Forelimb muscle (tissue), 1 donor: ENCODE measurements around the gene CSTPP1. TPM values are rescaled to one million over a fixed set of nuclear protein-coding genes. Genes with fewer than 3 reads are reported as not detected.

Experiments
- DNase-seq: peaks from one replicate; pipeline ENCODE4 v3.0.0-alpha.2; 2013; ENCODE audit warnings: low read depth
- polyA plus RNA-seq: library from polyadenylated mRNA; unstranded; fragments of 120-200 nt; gene quantifications from one replicate; pipeline ENCODE4 v1.2.1, GENCODE V29; 2013; ENCODE audit not compliant: insufficient read length

CSTPP1 gene
- polyA plus RNA-seq, 1 donor, result 20.0 TPM

DNA sequence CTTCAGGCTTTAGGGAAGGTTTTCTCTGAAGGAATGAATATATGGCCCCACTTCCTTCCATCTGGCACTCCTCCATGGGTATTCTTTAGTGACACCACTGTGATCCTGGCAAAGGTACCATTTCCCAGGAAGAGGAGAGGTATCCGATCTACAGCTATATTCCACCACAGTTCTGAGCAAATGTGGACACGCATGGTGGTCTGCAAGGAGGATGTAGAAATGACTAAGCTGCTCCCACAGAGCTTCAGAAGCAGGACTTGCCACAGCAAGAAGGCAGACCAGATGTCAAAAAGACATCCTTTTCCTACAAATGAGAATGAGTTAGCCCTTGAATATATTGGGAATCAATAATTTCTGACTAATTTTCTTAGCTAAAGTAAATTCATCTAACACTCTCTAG, 194.6 kb downstream of the CSTPP1 start:
- no peak for DNase-seq

DNA sequence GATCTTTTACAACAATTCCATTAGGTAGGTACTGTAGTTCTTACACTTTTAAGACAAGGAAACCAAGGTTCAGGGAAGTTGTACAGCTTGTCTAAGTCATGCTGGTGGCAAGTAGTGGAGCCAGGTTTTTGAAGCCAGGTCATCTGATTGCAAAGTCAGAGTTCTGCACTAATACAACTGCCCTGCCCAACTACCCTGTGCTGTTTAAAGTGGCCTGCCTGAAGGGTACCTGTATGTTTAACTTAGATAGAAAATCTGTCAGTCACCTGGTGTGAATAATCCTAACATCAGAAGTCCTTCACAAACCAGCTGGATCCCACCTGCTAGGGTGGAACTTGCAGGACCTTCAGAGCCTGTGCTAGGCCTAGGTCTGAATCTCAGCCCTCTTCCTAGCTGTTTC, 195.9 kb downstream of the CSTPP1 start:
- no peak for DNase-seq

DNA sequence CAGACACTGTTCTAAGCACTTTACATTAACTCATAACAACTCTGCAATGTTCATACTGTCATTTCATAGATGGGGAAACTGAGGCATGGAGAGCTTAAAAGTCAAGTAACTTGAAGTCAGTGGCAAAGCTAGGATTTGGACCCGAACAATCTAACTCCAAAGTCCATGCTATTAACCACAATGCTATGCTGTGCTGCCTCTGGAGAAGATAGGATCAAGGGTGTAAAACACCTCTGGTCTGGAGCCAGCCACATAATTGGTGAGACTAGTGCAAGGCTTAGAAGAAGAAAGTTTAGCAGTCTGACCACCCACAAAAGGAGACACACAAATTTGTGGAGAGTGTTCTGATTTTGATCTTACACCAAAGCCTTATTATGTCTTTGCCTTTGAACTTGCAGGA, 196.4 kb downstream of the CSTPP1 start:
- DNase-seq, result no peak

DNA sequence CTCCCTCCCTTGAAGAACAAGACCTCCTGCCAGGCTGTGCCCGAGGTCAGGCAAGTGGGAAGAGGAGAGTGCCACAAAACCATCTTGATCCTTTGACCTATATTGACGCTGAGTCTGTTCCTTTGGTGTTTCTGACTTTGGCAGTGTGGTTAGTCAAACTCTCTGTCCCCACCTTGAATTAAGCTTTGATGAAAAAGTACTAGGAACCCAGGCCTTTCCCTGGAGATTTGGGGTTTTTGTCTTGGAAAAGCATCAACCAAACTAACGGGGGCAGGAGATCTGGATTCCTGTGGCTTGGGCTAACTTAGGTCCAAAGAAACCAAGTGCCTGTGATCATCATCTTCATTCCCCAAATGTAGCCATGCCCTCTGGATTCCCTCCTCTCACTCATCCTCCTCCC, 199.8 kb downstream of the CSTPP1 start:
- DNase-seq, result no peak

DNA sequence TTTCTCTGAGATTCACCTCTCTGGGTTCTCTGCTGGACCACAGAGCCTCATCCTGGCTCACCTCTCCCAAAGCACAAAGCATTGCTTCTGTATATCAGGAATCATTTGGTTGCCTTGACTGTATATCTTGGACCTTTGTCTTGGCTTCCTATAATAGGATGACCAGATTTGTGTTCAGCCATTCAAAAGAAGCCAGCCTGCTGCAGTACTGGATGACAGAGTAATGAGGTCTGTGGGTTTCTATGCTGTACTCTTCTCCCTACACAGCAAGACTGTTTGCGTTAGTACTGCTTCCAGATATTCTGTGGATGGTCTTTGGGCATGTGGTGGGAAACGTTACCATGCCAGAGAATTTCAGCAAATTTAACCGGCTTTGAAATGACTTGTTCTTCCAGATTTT, 200.4 kb downstream of the CSTPP1 start:
- DNase-seq, result no peak

DNA sequence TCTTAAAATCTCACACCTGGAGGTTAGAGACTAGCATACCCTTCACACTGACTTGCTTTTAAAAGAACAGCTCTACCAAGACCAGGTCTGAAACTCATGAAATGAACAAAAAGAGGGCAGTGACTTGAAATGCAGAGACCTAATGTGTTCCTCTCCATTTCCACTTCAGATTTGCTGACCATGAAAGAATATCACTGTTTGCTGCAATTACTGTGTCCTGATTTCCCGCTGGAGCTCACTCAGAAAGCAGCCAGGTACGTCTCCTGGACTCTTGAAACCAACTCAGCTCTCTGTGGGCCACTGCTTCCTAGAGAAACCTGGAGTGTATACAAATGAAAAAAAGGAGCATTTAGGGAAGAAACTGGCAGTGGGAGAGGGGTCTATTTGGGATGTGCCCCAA, 200.9 kb downstream of the CSTPP1 start:
- no peak for DNase-seq

DNA sequence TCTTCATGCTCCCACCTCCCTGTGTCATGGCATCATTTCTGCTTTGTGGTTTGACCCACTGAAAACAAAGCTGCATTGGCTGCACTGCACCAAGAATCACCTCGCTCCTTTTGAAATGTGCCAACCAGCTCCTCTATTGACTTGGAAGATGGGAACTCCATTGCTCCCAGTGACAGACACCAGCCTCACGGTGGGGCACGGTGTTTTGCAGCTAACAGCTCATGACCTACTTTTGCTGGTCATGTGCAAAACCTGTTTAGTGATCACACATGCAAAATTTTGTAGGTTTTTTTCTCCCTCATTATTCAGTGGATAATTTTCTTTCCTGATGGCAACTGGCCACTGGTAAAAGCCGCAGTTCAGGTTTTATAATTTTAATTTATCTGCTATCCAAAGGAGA, 203.3 kb downstream of the CSTPP1 start:
- DNase-seq, result no peak

DNA sequence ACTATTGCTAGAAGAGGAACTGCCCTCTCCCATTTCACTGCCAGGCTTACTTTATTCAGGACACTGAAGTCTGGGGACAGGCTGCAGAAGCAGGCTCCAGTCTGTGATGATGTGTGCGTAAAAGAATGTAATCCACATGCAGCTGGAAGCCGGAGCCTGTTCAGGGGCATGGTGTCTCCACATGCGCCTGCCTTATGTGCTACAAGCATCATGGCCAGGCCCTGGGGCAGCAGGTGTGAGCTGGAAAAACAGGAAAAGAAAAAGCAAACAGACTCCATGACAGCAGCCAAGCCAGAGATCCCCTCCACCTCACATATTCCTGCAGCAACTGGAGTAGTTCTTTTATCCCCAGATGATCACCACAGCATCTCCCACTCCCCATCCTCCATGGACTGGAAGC, 206.8 kb downstream of the CSTPP1 start:
- no peak for DNase-seq

DNA sequence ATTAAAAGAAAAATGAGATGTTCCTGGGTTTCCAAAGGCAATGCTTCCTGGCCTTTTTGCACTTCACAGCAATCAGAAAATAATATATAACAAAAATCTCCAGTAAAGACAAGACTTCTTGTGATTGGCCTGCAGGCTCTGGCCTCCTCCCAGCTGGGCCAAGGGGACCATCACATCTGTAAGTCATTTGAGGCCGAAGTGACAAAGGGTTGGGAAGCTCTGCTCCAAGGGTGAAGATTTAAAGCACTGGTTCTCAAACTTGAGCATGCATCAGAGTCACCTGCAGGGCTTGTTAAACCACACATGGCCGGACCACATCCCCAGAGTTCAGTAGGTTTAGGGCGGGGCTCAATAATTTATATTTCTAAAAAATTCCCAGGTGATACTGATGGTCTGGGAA, 208.0 kb downstream of the CSTPP1 start:
- DNase-seq, result no peak

DNA sequence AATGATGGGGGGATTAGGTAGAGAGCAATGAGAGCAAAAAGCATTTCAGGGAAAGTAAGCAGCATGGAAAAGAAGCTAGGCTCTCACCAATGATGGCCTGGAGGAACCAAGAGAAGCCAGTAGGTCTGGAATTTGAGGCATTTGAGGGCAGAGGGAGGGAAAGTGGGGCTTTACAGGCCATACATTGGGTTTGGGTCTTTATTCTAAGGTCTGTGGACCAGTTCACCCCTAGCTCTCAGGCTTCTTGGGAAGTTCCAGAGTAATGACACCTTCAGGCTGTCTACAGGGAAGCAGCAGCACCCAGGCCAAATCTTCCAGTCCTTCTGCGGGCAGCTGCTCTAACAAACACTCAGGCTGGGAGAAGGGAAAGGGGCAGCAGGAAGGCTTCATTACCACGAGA, 210.7 kb downstream of the CSTPP1 start:
- DNase-seq, result no peak

DNA sequence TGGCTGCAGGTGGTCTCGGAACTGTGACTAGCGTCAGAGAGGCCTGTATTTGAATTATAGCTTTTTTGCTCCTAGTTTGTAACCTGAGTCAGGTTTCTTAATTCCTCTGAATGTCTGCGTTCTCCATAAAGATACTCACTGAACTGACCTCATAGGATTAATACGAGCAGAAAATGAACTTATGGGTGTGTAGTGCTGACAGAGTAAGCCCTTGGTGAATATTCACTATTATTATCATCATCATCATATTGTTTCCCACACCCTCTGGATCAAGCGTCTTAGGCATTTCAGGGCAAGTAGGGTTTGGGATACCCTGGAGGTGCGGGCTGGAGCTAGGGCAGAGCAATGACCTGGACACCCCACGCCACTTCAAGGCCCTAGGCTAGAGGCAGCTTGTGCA, 211.1 kb downstream of the CSTPP1 start:
- no peak for DNase-seq

DNA sequence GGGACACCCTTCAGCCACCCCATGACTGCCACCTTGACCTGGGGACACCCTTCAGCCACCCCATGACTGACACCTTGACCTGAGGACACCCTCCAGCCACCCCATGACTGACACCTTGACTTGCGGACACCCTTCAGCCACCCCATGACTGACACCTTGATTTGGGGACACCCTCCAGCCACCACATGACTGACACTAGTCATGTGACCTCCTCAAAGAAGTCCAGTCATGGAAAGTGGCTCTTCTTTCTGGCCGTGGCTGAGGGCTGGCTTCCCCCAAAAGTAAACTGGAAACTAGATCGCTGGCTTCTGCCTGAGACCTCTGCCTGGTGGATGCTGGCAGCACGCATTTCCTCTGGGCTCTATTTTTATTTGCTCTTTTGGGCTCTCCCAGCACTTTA, 211.7 kb downstream of the CSTPP1 start:
- no peak for DNase-seq

DNA sequence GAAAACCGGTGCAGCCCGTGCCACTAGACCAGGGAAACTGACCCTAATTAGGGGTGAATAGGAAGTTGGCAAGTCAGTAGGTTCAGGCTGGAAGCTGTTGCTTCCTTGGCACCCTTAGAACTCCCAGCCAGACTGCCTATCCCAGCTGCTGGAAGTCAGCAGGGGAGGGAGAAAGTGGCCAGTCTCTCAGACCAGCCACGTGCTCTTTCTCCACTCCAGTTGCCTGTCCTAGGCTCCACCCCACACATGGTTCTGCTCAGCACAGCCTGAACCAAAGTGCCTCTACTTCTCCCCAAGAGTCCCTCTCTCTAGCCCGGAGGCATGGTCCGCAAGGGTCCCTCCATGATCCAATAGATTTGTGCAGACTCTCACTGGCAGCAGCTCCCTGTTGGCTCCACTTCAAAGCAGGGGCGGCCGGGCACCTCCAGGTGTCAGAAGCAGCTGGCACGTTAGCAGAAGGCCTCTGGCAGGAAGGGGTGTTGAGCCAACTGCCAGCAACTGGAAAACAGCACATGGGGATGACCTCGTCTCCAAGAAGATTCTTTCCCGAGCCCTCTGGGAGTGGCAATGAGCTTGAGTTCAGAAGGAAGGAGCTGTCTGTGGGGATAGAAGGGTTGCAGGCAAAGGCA, 212.5 kb downstream of the CSTPP1 start:
- DNase-seq, result no peak

DNA sequence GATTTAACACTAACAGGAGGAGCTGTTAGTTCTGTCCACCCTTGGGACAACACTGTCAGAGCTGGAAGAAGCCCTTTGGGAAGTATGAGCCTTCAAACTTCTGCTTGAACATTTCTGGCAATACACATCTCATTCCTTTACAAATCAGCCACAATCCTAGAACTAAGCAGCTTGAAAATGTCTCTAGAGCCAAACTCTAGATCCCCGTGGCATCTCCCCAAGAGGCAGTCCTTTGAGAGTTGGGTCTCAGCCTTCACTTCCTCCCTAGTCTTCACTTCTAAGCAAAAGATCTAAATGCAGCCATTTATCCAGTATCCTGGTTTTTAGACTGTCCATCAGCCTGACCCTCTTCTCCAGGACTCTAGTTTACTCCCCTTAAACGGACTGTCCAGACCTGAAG, 213.2 kb downstream of the CSTPP1 start:
- DNase-seq, result no peak

DNA sequence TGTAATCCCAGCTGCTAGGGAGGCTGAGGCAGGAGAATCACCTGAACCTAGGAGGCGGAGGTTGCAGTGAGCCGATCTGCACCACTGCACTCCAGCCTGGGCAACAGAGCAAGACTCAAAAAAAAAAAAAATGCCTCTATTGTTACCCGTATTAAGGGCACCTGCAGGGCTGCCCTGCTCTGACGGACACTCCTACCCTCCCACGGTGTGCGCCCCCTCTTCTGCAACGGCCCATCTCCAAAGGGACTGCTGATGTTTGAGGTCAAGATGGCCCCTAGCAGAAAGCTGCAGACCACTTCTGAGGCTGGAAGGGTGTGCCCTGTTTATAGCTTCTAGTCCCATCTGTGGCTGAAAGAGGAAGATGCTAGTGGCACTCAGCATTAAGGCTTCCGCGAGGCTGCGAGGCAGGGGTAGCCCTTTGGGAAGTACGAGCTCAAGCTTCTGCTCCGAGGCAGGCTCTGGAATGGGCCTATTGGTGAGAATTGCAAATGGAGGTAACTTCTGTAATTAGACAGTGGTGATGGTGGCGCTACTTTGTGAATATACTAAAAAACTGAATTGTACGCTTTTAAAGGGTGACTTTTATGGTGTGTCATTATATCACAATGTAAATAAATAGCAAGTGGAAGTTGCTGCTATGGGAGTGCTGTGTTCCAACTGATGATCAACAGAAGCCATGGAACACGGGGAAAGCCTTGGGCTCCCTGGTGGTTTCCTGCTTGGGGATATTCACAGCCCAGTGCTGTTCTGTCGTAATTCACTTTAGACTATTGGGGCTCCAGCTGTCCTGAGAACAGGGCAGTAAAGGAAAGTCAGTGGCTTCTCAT, 215.8 kb downstream of the CSTPP1 start:
- no peak for DNase-seq

DNA sequence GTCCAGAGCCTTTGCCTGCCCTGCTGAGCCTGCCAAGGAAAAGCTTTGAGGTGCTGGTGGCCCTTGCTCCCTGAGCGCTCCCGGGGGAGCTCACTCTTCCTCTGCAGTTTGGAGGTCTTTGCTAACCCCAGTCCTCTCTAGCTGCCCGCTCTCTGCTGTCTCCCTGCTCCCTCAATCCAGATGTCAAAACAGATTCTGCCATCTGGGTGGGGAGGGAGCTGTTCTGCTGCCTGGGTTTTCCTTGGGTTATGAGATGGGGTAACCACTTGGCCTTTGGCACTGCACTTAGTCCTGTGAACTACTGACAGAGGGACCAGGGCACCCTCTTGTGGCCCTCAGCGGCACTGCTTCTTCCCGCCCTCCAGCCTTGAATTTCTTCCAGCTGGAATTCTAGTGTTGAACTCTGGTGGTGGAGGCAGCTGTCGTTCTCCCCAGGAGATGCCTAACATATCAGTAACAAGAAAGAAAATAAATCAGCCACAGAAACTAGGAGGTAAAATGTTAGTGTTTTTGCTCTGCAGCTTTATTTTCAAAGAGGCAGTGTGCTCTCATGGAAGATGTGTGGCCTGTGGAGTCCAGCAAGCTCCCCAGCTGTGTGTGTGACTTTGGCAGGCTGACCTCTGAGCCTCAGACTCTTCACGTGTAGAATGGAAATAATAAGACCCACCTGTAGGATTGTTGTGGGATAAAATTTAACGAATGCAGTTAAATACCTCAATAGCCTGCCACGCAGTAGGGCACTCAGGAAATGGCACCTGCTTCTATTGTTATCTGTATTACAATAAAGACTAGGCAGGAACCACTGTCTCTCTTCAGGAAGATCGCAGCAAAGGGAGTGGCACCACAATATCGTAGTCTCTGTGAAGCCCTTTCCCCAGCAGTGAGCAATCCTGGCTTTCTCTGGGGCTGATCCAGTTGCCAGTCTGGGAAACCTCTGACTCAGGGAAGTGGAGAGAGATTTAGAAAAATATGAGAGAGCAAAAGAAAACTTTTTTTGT, 216.7 kb downstream of the CSTPP1 start:
- DNase-seq, result peak; percentile 62

DNA sequence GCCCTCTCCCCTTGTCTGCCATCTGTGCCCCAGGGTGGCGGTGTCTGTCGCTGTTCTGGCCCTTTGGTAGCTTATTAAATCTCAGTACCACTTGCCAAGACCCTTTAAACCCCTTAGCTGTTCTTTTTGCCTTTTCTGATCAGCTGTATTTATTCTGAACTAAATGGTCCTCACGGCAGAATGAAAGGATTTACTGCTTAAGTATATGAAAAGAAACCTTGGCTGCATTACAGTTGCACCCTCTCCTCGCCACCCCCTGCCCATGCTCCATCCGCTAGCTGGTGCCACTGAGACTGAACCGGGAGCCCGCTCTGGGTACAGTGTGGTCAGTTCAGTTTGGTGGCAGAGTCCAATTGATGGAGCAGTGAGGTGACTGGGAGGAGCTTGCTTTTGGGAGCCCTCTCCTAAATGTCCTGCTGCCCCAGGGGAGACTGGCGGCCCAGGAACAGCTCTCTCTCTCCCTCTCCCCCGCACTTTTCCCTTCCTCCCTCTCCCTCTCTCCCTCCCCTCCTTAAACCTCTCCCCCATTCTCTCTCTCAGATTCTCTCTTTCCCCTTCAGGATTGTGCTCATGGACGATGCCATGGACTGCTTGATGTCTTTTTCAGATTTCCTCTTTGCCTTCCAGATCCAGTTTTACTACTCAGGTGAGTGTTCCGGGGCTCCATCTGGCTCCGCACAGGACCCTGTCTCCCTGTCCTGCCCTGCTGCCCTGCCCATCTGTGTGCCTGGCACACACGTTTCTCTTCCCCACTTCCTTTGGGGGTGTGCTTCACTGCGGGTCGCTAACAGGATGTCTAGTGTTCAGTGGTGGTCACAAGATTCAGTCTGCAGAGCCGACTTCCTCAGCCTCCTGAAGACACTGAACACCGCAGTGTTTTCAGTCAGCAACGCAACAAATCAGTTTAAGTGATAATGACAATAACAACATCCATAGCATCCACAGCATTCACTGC, 218.3 kb downstream of the CSTPP1 start:
- no peak for DNase-seq

DNA sequence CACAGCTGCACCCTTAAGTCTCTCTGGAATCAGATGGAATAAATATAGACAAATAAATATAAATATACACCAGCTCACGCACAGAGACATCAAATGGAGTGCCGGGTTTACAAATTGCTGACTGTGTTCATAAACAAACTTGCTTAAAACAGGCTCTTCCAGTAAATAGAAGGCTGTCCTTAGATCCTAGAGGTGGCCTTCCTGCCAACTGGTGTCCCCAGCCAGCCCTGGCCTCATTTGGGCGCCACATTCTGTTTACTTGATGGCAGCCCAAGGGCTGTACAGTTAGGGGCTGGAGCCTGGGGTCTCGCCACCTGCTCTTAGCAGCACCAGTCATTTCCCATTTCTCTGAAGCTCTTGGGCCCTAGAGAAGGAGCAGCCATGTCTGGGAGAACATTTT, 219.3 kb downstream of the CSTPP1 start:
- DNase-seq, result no peak

DNA sequence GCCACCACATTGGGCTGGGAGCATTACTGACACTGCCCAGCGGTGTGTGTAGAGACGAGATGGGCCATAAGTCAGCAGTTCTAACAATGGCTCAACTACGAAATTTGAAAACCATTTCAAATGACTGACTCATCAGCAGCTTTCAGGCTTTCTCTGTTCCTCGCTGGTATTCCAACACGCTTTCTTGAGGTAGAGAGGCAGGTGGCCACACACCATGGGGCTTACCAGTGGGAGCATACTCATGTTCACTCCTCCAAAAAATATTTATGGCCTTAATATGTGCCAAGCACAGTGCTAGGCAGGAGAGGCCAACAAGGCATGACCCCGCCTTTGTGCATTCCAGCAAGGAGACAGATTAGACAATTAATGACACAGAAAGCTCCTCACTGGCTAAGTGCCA, 219.8 kb downstream of the CSTPP1 start:
- no peak for DNase-seq

DNA sequence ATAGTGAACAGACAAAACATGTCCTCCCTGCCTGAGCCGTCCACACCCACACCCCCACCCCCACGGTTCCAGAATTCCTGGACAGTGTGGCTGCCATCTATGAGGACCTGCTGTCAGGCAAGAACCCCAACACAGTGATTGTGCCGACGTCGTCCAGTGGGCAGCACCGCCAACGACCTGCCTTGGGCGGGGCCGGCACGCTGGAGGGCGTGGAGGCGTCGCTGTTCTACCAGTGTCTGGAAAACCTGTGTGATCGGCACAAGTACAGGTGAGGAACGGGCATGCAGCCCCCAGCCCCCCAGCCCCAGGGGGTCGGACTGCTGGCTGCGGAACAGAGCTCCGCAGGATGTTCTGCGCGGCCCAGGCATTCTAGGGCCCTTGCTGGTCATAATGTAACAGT, 220.4 kb downstream of the CSTPP1 start:
- DNase-seq, result no peak

DNA sequence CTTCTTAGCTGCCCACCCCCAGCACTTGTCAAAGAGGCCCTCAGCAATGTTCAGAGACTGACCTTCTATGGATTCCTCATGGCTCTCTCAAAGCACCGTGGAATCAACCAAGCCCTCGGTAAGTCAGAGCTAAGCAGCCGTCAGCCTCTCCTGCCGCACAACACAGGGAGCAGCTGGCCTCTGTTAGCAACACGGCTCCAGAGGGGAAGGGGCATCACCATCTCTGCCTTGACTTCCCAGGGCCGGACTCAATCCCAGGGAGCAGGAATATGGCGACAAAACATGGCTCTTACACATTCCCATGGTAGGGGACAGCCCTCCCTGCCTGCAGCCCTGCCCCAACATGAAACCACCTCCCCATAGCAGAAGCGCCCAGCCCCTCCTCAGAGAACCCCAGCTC, 221.2 kb downstream of the CSTPP1 start:
- no peak for DNase-seq
